Measurements from ENCODE around the gene RHO.

- TF ChIP-seq CTCF (IDR thresholded peaks at IDR 0.05; ENCODE audit: low read length) (no peak), EZH2phosphoT487 (IDR thresholded peaks at IDR 0.05; ENCODE audit: low read length) (no peak), EZH2 (optimal IDR thresholded peaks at IDR 0.05; ENCODE audit: low read depth, low read length) (no peak)
Observed at GRCh38 chr3:129518581-129518980, 9.9 kb upstream of the RHO start.

Measured in MM.1S (cell line).